HepG2 (cell line): ENCODE results near the gene OAT. TPM values are rescaled to one million over a fixed set of nuclear protein-coding genes. Genes with fewer than 3 reads are reported as not detected.

Experiments used
- E2F5 ChIP-seq: sonication (generic); formaldehyde crosslinking; conservative IDR thresholded peaks from 2 replicates; pipeline ENCODE4 v1.4.0; 2020; ENCODE audit warnings: missing genetic modification reagents
- REST ChIP-seq, 2 experiments: IDR thresholded peaks; 2 replicates each; pipeline ENCODE4 v1.6.1; 2011 to 2012; ENCODE audit warnings: low read length in 2 of 2, borderline replicate concordance in 1 of 2, low read depth in 1 of 2, mild to moderate bottlenecking in 1 of 2, moderate library complexity in 1 of 2
- ZNF34 ChIP-seq: sonication (generic); formaldehyde crosslinking; IDR thresholded peaks from 2 replicates; pipeline ENCODE4 v1.4.0; 2020; ENCODE audit warnings: mild to moderate bottlenecking, missing genetic modification reagents, borderline replicate concordance
- ZNF609 ChIP-seq: sonication (generic); formaldehyde crosslinking; IDR thresholded peaks from 2 replicates; pipeline ENCODE4 v1.4.0; 2020; ENCODE audit warnings: mild to moderate bottlenecking, missing genetic modification reagents, borderline replicate concordance
- polyA plus RNA-seq, 8 experiments: library from polyadenylated mRNA; depleted of rRNA in 3 of 8; stranded (reverse) in 7 of 8; unstranded in 1 of 8; fragments of >200 nt; fragmentation: Illumina TruSeq in 4 of 8; extraction: Trizol in 4 of 8; gene quantifications; 2 replicates each; pipeline versions ENCODE4 v1.2.1 to v1.2.3, GENCODE V29; 2011 to 2016; ENCODE audit warnings: low read depth in 4 of 8, missing spikeins in 1 of 8, mixed read lengths in 1 of 8; ENCODE audit not compliant: insufficient read depth in 1 of 8
- total RNA-seq, 5 experiments: library from RNA; depleted of rRNA; stranded (reverse); fragments of >200 nt; fragmentation: Illumina TruSeq; extraction: Trizol; gene quantifications; 2 replicates each; pipeline ENCODE4 v1.2.3, GENCODE V29; 2016; ENCODE audit warnings: low read depth in 1 of 5

Gene OAT
- total and polyA plus RNA-seq, 2 of the 13 experiments (the other 11 are each of a cell fraction or from before 2014, with no cell fraction given), result 87.8 to 96.7 TPM

- TF ChIP-seq ZNF609, result no peak
- no peak for TF ChIP-seq ZNF34
- no peak for TF ChIP-seq REST (IDR thresholded peaks at IDR 0.05; ENCODE audit: borderline replicate concordance in 1 of 2, low read depth in 1 of 2, low read length in 2 of 2)
- no peak for TF ChIP-seq E2F5 (CRISPR knock-in tag)
Observed at GRCh38 chr10:124387078-124387874, 31.4 kb downstream of the OAT start (continued).
